C4-2B (cell line): Measurements from ENCODE around the gene IRX4.

ENCODE experiments used
- H3K27ac ChIP-seq: fragments of 450-650 bp; 2 replicates; pipeline ENCODE4 v1.5.1; 2017
- CTCF ChIP-seq: fragments of 450-650 bp; conservative IDR thresholded peaks from 2 replicates; pipeline ENCODE4 v1.5.1; 2017; ENCODE audit warnings: mild to moderate bottlenecking
- ZFX ChIP-seq: fragments of 450-650 bp; IDR thresholded peaks from 2 replicates; pipeline ENCODE4 v1.6.1; 2017

The IRX4 gene

GRCh38 chr5:1882337-1883119 lies at the start of gene IRX4:
IRX4 (minus strand) TSS chr5:1882925; CDS start chr5:1882647, 278 bp downstream.
- peak; percentile 63; the same call in 1 of the 2 replicates for TF ChIP-seq ZFX
- TF ChIP-seq CTCF: no peak
- H3K27ac ChIP-seq: peak within 1 kb of the TSS; percentile 98

GRCh38 chr5:1931604-1932231 lies 49.0 kb upstream of the IRX4 start:
- TF ChIP-seq ZFX (no peak), CTCF (no peak)
- no peak overlapping the region for H3K27ac ChIP-seq

- no peak for TF ChIP-seq CTCF
- no peak for TF ChIP-seq ZFX
- no peak overlapping the region for H3K27ac ChIP-seq
Measured at GRCh38 chr5:1930880-1931603, 48.3 kb upstream of the IRX4 start.

GRCh38 chr5:1930501-1930879 lies 47.8 kb upstream of the IRX4 start:
- TF ChIP-seq CTCF (no peak), ZFX (no peak)
- H3K27ac ChIP-seq: no peak overlapping the region

GRCh38 chr5:1929108-1929991 lies 46.6 kb upstream of the IRX4 start:
- H3K27ac ChIP-seq: no peak overlapping the region
- TF ChIP-seq ZFX (no peak), CTCF (no peak)

- no peak overlapping the region for H3K27ac ChIP-seq
- TF ChIP-seq CTCF: no peak
- TF ChIP-seq ZFX: no peak
Measured at GRCh38 chr5:1926471-1927341, 44.0 kb upstream of the IRX4 start.
